GM19372 (cell line): Measurements from ENCODE around the gene AP5B1.

ENCODE experiments used
- ATAC-seq: cut with Tn5 transposase; IDR thresholded peaks from one replicate; pipeline ENCODE4 v1.9.1; 2021; ENCODE audit warnings: mild to moderate bottlenecking, low read depth, moderate library complexity; ENCODE audit not compliant: unreplicated experiment

AP5B1 gene

GRCh38 chr11:65803797-65804492, 23.2 kb upstream of the AP5B1 start:
- ATAC-seq: no peak

DNA sequence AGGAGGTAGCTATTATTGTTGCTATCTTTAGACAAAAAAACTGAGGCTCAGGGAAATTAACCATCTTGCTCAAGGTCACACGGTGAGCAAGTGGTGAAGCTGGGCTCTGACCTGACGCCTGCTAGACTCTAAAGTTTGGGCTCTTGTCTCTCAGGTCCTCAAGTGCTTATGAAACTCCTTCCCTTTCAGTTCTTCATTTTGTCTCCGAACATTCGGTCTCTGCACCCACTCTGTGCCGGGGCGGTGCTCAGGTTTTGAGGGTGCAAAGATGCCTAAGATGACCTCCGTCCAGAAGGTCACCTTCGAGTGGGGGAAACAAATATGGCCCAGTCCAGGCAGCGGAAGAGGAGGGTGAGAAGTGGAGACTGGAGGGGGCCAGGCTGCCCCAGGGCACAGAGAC, 22.1 kb upstream of the AP5B1 start:
- ATAC-seq: no peak

GRCh38 chr11:65801153-65801987, 20.6 kb upstream of the AP5B1 start:
- no peak for ATAC-seq

DNA sequence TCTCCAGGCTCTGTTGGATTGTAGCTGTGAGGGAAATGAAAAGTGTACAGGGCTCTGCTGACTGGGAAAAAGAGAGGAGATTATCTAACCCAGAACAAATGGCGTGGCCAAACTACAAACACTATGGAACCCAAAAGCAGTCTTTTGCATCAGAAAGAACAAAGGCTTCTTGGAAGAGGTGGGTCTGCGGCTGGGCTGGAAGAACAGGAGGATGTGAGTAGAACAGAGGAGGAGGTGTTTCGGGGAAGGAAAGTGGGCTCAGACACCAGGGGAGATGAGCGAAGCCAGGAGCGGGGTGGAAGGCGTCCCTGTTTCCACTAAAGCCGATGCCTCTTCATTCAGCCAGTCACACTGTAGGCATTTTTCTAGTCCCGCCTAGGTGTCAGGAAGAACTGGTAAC, 18.1 kb upstream of the AP5B1 start:
- no peak for ATAC-seq

DNA sequence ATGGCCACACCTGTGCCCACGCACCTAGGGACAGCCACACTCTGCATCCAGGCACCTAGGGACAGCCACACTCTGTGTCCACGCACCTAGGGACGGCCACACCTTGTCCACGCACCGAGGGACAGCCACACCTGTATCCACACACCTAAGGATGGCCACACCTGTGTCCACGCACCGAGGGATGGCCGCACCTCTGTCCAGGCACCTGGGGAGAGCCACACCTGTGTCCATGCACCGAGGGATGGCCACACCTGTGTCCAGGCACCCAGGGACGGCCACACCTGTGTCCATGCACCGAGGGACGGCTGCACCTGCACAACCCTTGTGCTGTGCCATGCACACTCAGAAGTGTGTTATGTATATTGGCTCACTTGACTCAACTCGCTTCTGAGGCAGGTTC, 16.9 kb upstream of the AP5B1 start:
- ATAC-seq: no peak

GRCh38 chr11:65796726-65797601, 16.2 kb upstream of the AP5B1 start:
- no peak for ATAC-seq

GRCh38 chr11:65794570-65795510, 14.1 kb upstream of the AP5B1 start:
- no peak for ATAC-seq

GRCh38 chr11:65793625-65794400, 13.0 kb upstream of the AP5B1 start:
- ATAC-seq: no peak

GRCh38 chr11:65793144-65793581, 12.4 kb upstream of the AP5B1 start:
- no peak for ATAC-seq

GRCh38 chr11:65792456-65792855, 11.7 kb upstream of the AP5B1 start:
- ATAC-seq: no peak

GRCh38 chr11:65791719-65792213, 11.0 kb upstream of the AP5B1 start:
- no peak for ATAC-seq

- no peak for ATAC-seq
Observed at GRCh38 chr11:65790902-65791650, 10.3 kb upstream of the AP5B1 start.

DNA sequence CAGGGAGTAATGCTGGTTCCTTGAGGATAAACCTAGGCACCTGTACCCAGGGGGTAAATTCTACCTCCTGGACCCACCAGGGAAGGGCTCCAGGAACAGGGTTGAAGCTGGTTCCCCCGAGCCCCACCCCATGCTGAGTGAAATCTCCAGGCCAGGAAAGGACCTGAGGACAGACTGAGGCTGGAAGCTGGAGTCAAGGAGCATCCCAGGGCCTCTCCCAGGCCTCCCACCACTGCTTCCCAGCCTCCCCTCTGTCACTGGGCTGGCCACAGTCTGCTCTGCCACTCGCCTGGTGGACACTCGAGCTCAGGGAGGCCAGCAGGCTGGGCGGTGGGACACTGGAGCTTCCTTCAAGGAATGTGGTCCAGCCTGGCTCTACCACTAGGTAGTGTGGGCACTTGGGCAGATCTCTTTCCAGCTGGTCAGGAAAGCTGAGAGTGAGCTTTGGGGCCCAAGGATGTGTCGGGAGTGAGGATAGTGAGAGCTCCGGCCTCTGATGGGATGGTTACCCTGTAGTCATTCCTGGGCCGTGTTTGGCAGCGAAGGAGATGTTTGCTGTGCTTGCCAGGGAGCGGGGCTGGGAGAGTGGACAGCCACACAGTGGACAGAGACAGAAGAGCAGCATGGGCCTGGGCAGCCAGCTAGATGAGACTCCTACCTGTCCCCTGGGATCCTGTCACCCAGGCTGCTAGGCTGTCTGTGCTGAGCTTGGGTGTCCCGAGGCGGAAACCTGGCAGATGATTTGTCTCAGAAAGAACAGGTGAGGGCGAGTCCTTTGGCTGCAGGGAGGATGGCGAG, 9.5 kb upstream of the AP5B1 start:
- no peak for ATAC-seq

DNA sequence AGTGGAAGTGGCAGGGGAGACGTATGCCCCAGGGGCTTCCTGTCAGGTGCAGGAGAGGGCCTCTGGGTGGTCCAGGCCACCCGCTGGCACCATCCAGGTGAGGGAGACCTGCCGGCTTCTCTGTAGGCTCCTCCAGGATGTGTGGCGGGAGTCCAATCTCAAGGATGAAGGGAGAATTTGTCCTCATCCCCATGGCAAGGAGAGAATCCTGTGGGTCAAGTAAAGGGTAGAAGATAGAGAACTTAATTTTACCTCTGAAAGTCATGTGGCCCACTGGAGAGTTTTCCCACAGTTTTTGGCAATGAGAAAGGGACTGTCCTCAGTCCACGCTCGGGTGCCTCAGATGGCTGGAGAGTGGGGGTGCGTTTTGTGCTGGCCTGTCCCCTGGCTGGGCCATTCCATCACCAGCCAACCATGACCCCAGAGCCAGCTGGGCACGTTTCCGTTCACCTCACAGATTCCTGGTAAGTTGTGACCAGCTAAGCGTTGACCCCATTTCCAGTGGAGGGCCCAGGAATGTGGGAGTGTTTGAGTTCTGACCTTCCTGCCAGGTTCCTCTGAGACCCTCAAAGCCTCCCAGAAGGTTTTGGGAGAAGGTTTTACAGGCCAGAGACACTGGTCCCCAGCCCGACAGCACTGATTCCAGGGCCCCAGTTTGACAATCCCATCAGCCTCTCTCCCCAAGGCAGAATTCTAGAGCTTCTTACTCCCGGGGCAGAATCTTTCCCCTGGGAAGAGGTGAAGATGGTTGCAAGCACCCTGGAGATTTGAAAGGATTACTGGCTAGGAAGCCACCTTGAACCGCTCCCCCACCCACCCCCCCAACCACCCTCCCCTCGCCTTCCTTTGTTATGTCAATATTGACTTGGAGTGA, 8.7 kb upstream of the AP5B1 start:
- no peak for ATAC-seq

DNA sequence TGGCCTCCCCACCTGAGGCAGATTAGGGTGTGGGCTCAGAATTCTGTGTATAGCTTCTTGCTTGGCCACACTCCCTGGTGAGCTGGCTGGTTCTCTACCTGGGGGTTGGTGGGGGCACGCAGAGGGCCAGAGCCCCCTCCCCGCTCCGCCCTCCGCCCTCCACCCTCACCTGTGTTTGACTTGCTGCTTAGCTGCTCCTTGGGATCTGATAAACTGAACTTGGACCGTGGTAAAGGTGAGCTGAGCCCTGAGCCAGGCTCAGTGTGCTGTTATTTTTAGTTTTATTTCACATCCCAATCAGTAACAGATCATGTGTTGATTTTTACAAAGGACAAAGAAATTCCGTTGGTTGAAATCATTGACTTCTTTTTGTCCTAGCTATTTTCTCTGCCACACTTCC, 8.0 kb upstream of the AP5B1 start:
- no peak for ATAC-seq
